NT2/D1 (cell line): Measurements from ENCODE around the gene MARCHF2.
A peak's percentile ranks its signal among the peaks of the same experiment; 100 is the strongest.

Experiments used
- DNase-seq: peaks from one replicate; pipeline ENCODE4 v3.0.0-alpha.2; 2011; ENCODE audit warnings: low read depth, low spot score
- H3K27me3 ChIP-seq: 2 replicates; pipeline ENCODE4 v1.6.0; 2011; ENCODE audit warnings: mild to moderate bottlenecking; ENCODE audit not compliant: insufficient read length, insufficient read depth
- H3K36me3 ChIP-seq: 2 replicates; pipeline ENCODE4 v1.6.1; 2011; ENCODE audit warnings: mild to moderate bottlenecking, low read length, mixed read lengths; ENCODE audit not compliant: insufficient read depth, insufficient read length
- H3K4me1 ChIP-seq: 2 replicates; pipeline ENCODE4 v1.5.1; 2011; ENCODE audit not compliant: insufficient read depth, insufficient read length
- H3K4me3 ChIP-seq: 2 replicates; pipeline ENCODE4 v1.5.1; 2011; ENCODE audit warnings: low read depth; ENCODE audit not compliant: insufficient read length
- H3K9ac ChIP-seq: 2 replicates; pipeline ENCODE4 v1.6.0; 2011; ENCODE audit warnings: low read depth; ENCODE audit not compliant: insufficient read length
- H3K9me3 ChIP-seq: 2 replicates; pipeline ENCODE4 v1.5.1; 2011; ENCODE audit warnings: mild to moderate bottlenecking, low read length; ENCODE audit not compliant: insufficient read depth
- SUZ12 ChIP-seq: IDR thresholded peaks from 2 replicates; pipeline ENCODE4 v1.6.1; 2011; ENCODE audit not compliant: insufficient read length, insufficient read depth; ENCODE audit errors: extremely low read depth
- YY1 ChIP-seq: IDR thresholded peaks from 2 replicates; pipeline ENCODE4 v1.6.1; 2011; ENCODE audit not compliant: insufficient read length, insufficient read depth
- ZNF274 ChIP-seq: IDR thresholded peaks from 2 replicates; pipeline ENCODE4 v1.6.1; 2011; ENCODE audit warnings: mild to moderate bottlenecking, low read depth, low read length

The MARCHF2 gene

DNA sequence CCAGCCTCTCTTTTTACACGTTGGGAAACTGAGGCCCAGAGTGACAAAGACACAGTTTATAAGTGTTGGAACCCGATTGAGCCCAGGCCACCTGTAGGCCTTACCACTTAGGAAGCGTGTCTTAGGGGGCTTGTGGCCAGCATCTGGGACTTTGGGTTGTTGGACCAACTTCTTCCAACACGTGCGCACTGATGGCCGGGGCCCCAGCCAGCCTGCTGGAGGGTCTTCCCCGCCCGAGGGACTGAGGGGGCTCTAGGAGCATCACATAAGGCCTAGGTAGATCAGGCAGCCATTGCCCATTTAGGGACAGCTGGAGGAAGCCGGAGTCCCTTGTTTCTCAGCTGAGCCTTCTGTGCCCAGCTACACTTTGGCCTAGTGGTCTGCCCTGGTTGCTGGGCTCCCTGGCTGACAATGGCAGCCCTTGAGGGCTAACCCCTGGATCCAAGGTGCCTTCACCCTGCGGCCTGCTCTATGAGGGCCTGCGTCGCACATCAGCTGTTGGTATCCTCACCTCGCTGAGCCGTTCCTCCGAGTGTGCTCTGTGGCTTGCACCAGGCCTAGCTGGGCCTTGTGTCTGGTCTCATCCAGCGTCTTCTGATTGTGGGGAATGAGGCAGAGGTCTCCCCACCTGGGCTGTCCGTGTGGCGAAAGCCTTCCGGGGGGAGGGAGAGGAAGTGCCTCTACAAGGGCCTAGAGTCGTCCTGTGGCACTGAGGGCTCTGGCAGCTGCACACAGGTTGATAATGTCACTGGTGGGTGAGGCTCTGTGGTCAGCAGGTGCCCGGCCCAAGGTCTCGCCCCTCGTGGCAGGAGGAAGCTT lies 21.7 kb upstream of the MARCHF2 start:
- DNase-seq: no peak
- Histone ChIP-seq H3K9me3 (peaks cover 5% of the 10 kb centered on the region; the same call in 1 of the 2 replicates), H3K36me3 (peaks cover 30% of the 10 kb centered on the region), H3K4me3 (peak overlapping the region; percentile 36), H3K27me3 (no peaks in the 10 kb centered on the region), H3K9ac (peak overlapping the region; percentile 63), H3K4me1 (peaks cover 18% of the 10 kb centered on the region)
- TF ChIP-seq ZNF274: no peak
- TF ChIP-seq SUZ12: no peak
- TF ChIP-seq YY1: no peak

DNA sequence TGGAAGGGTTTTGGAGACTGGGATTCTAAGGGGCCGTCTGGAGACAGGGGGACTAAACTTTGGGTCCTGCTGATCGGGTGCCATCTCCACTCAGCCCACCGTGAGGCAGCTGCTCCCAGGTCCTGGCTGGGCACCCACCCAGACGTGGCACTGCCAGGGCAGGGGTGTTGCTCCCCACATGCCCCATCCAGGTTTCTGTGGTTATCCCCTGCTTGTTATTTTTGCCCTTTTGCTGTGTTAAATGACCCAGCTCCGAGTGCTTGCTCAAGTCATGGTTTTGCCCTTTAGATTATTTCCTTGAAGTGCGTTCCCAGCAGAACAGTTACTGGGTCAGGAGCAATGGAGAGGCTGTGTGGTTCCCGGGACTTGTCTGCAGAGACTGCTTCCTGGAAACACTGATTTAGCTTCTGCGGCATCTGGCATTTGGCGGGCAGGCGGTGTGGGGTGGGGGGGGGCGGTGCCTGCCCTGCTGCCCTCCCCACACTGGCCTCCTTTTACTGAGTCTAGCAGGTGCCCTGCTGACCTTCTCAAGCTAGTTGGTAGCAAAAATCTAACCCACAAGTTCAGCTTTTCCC lies 21.0 kb upstream of the MARCHF2 start:
- H3K4me1 ChIP-seq: peaks cover 21% of the 10 kb centered on the region
- H3K9me3 ChIP-seq: no peaks in the 10 kb centered on the region
- peaks cover 30% of the 10 kb centered on the region for H3K36me3 ChIP-seq
- H3K4me3 ChIP-seq: no peak overlapping the region
- H3K9ac ChIP-seq: peak overlapping the region; percentile 22
- H3K27me3 ChIP-seq: no peaks in the 10 kb centered on the region
- no peak for DNase-seq
- TF ChIP-seq ZNF274 (no peak), YY1 (no peak), SUZ12 (no peak)

DNA sequence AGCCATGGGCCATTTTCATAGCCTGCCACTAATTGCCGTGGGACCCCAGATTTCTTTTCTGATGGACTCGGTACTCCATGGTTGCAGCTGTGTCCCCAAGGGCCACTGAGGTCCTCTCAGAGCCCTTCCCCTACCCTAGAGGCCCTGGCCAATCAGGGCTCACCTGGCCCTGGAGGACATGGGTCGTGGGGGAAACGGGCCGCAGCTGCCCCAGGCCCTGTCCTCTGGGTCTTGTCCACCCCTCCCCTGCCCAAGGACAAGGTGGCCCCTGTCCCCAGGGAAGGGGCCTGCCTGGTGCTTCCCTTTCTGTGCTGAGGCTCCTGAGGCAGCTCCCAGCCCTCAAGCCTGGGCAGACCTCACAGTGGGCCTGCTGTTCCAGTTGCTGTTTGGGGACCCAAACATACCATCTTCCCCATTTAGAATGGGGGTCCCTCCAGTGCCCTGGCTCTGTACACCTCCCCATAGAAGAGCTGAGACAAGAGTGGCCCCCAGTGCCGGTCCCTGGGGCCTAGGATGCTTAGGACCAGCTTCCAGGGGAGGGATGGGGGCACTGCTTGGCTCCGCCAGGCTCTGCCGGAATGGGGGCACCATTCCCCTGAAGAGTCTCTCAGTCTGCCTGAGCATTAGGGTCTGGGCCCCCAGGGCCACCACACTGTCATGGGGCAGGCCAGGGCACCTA lies 19.8 kb upstream of the MARCHF2 start:
- DNase-seq: no peak
- Histone ChIP-seq H3K4me3 (no peak overlapping the region), H3K36me3 (peaks cover 37% of the 10 kb centered on the region), H3K9ac (peak overlapping the region; percentile 3), H3K27me3 (no peaks in the 10 kb centered on the region), H3K4me1 (peaks cover 32% of the 10 kb centered on the region), H3K9me3 (no peaks in the 10 kb centered on the region)
- TF ChIP-seq SUZ12: no peak
- TF ChIP-seq ZNF274: no peak
- no peak for TF ChIP-seq YY1

DNA sequence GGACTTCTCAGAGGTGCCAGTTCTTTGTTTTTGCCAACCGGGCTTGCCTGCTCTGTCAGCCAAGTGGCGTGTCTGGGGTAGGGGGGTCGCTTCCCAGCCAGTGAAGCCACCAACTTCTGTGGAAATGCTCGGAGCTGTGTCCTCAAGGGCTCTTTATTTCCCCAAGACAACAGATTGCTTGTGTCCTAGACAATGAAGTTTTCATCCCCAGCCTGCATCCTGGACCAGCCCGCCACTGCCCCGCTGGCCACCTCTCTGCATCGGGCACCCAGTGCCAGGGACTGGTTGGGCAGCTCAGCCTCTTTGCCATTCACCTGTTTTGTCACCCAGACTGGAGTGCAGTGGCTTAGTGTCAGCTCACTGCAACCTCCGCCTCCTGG lies 19.2 kb upstream of the MARCHF2 start:
- H3K9ac ChIP-seq: no peak overlapping the region
- no peaks in the 10 kb centered on the region for H3K9me3 ChIP-seq
- H3K4me1 ChIP-seq: peaks cover 36% of the 10 kb centered on the region
- no peak for TF ChIP-seq SUZ12
- TF ChIP-seq YY1: no peak
- no peak for TF ChIP-seq ZNF274
- no peak overlapping the region for H3K4me3 ChIP-seq
- H3K36me3 ChIP-seq: peaks cover 37% of the 10 kb centered on the region
- DNase-seq: no peak
- no peaks in the 10 kb centered on the region for H3K27me3 ChIP-seq

DNA sequence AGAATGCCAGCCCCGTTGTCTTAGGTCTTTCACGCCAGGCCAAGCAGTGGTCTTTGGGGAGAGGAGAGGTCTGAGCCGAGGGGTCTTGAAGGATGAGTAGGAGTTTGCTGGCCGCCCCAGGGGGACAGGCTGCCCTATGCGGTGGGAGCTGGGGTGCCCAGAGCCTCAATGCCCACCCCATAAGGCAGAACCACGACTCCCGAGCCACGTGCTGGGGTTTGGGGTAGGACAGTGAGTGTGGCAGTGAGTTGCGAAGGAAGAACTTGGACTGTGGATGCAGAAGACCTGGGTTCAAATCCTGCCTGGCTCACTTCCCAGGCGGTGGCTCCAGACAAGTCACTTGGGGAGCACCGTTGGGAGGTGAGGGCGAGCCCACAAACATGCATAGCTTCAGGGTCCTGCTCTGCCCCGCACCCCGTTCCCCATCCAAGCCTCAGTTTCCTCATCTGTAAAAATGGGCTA lies 17.5 kb upstream of the MARCHF2 start:
- peaks cover 36% of the 10 kb centered on the region for H3K4me1 ChIP-seq
- no peak overlapping the region for H3K9ac ChIP-seq
- H3K9me3 ChIP-seq: no peaks in the 10 kb centered on the region

DNA sequence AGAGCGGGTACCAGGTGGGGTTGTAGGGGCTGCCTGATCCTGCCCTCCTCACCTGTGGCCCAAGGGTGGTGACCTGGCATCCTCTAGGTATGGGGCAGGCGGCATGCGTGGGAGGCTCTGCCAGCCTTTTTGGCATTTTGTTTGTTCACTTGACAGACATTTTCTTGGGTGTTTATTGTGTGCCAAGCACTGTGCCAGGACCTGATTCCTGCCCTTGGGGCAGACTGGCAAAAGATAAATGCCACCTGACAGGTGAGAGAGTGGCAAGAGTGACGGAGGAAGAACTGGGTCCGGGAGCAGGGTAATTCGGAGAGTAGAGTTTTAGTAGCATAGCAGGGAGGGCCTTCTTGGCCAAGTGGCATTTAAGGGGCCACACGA lies 16.9 kb upstream of the MARCHF2 start:
- H3K27me3 ChIP-seq: no peaks in the 10 kb centered on the region
- TF ChIP-seq SUZ12: no peak
- TF ChIP-seq ZNF274: no peak
- TF ChIP-seq YY1: no peak
- no peaks in the 10 kb centered on the region for H3K9me3 ChIP-seq
- no peak for DNase-seq
- H3K36me3 ChIP-seq: peaks cover 50% of the 10 kb centered on the region
- H3K4me1 ChIP-seq: peaks cover 33% of the 10 kb centered on the region
- no peak overlapping the region for H3K4me3 ChIP-seq
- no peak overlapping the region for H3K9ac ChIP-seq

More for the DNA sequence above, 17.5 kb upstream of the MARCHF2 start:
- H3K36me3 ChIP-seq: peaks cover 51% of the 10 kb centered on the region
- no peak for DNase-seq
- no peak overlapping the region for H3K4me3 ChIP-seq
- no peaks in the 10 kb centered on the region for H3K27me3 ChIP-seq
- TF ChIP-seq ZNF274 (no peak), SUZ12 (no peak), YY1 (no peak)

DNA sequence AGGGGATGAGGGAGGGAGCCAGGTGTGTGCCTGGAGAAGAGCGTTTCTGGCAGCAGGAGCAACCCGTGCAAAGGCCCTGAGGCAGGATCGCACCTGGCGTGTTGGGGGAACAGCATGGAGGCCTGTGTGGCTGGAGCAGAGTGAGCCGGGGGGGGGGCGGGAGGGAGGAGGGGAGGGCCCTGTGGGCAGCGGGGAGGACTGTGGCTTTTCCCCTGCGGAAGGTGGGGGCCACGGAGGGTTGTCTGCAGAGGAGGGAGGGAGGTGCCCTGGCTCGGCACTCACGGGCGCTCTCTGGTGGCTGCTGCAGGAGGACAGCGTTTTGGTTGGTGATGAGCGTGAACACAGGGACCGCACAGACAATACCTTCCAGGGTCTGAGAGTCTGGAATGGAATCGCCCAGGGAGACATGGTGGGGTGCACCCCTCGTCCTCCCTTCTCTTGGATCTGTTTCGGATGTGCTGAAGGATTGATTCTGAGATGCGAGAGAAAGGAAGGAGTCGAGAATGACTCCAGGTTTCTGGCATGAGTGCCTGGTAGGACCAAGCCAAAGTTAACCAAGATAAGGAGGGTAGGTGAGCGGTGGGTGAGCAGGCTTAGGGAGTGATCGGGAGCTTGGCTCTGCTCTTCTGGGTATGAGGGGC lies 16.4 kb upstream of the MARCHF2 start:
- Histone ChIP-seq H3K36me3 (peaks cover 47% of the 10 kb centered on the region), H3K4me3 (no peak overlapping the region), H3K4me1 (peaks cover 28% of the 10 kb centered on the region), H3K9ac (peak overlapping the region; percentile 43), H3K27me3 (no peaks in the 10 kb centered on the region), H3K9me3 (no peaks in the 10 kb centered on the region)
- peak; percentile 28 for DNase-seq
- TF ChIP-seq SUZ12 (no peak), ZNF274 (no peak), YY1 (no peak)
